A549 (cell line): Measurements from ENCODE around the gene GFAP. TPM values are rescaled to one million over a fixed set of nuclear protein-coding genes. Genes with fewer than 3 reads are reported as not detected.

ENCODE experiments used
- ATAC-seq, 2 experiments: fragments of 200-7000 bp in 1 of 2; fragments of >200 bp in 1 of 2; cut with Nextera tagmentation in 1 of 2; cut with Tn5 transposase in 1 of 2; 3 replicates each; pipeline versions ENCODE4 v1.8.0 to v1.9.1; 2018 to 2020; ENCODE audit warnings: mild to moderate bottlenecking in 1 of 2, moderate library complexity in 1 of 2
- CTCF ChIA-PET: fragments of 300-600 bp; sonication (Branson Sonifier 250); formaldehyde crosslinking; extraction: SDS; loops from one replicate; lab custom pipeline; 2021; ENCODE audit warnings: antibody characterized with exemption, inconsistent platforms; lab: Yijun Ruan, JAX
- POLR2A ChIA-PET: fragments of 350-600 bp; formaldehyde crosslinking; extraction: SDS; loops from one replicate; lab custom pipeline; 2021; ENCODE audit warnings: antibody characterized with exemption, inconsistent platforms; lab: Yijun Ruan, JAX
- DNase-seq, 2 experiments: peaks; one replicate each; pipeline versions ENCODE4 v3.0.0 to v3.0.0-alpha.2; 2011 to 2016; ENCODE audit warnings: low read depth in 1 of 2, low spot score in 1 of 2
- FAIRE-seq: peaks from 2 replicates; lab custom pipeline; 2011; peaks lifted over from hg19 to GRCh38; lab: Jason Lieb, UNC
- H3K27ac ChIP-seq, 2 experiments: fragments of >200 bp; sonication (Bioruptor Twin); formaldehyde crosslinking; 3 replicates each; pipeline ENCODE4 v1.5.1; 2016 to 2017
- H3K4me1 ChIP-seq: fragments of >200 bp; sonication (Bioruptor Twin); formaldehyde crosslinking; 3 replicates; pipeline ENCODE4 v1.6.1; 2016
- H3K4me2 ChIP-seq: fragments of >200 bp; sonication (Bioruptor Twin); formaldehyde crosslinking; 3 replicates; pipeline ENCODE4 v1.6.1; 2016
- H3K4me3 ChIP-seq: fragments of >200 bp; sonication (Bioruptor Twin); formaldehyde crosslinking; 3 replicates; pipeline ENCODE4 v1.5.1; 2016
- H3K9me3 ChIP-seq: fragments of >200 bp; sonication (Bioruptor Twin); formaldehyde crosslinking; 3 replicates; pipeline ENCODE4 v1.6.1; 2016
- CEBPB ChIP-seq, 2 experiments: fragments of >200 bp in 1 of 2; sonication (Bioruptor Twin) in 1 of 2; formaldehyde crosslinking in 1 of 2; IDR thresholded peaks; 2 replicates each; pipeline ENCODE4 v1.6.1; 2012 to 2016
- CHD2 ChIP-seq: fragments of 150-350 bp; IDR thresholded peaks from 2 replicates; pipeline ENCODE4 v1.6.1; 2014; ENCODE audit warnings: low read length; ENCODE audit not compliant: partially characterized antibody
- CHD4 ChIP-seq: fragments of 200-600 bp; sonication (generic); IDR thresholded peaks from 2 replicates; pipeline ENCODE4 v1.6.1; 2016; ENCODE audit warnings: antibody characterized with exemption, mild to moderate bottlenecking, borderline replicate concordance
- E2F6 ChIP-seq: IDR thresholded peaks from 2 replicates; pipeline ENCODE4 v1.6.1; 2012; ENCODE audit warnings: low read depth, borderline replicate concordance
- ELK1 ChIP-seq: fragments of 150-350 bp; IDR thresholded peaks from 2 replicates; pipeline ENCODE4 v1.6.1; 2014; ENCODE audit warnings: low read depth, mild to moderate bottlenecking, low read length
- ESRRA ChIP-seq: fragments of 150-350 bp; IDR thresholded peaks from 2 replicates; pipeline ENCODE4 v1.6.1; 2014; ENCODE audit warnings: mild to moderate bottlenecking, low read length, borderline replicate concordance
- GATA3 ChIP-seq: IDR thresholded peaks from 2 replicates; pipeline ENCODE4 v1.6.1; 2012; ENCODE audit warnings: borderline replicate concordance
- HDAC2 ChIP-seq: fragments of 200-600 bp; sonication (generic); IDR thresholded peaks from 2 replicates; pipeline ENCODE4 v1.6.1; 2016
- HOXA7 ChIP-seq: fragments of 250-450 bp; sonication (Bioruptor Pico); IDR thresholded peaks from 2 replicates; pipeline ENCODE4 v1.5.0; 2020; ENCODE audit warnings: mild to moderate bottlenecking, moderate library complexity
- HOXB5 ChIP-seq: fragments of 250-450 bp; sonication (Bioruptor Pico); IDR thresholded peaks from 2 replicates; pipeline ENCODE4 v1.5.0; 2020; ENCODE audit warnings: mild to moderate bottlenecking, moderate library complexity
- KDM5A ChIP-seq: fragments of 200-600 bp; sonication (generic); IDR thresholded peaks from 2 replicates; pipeline ENCODE4 v1.6.1; 2016; ENCODE audit warnings: antibody characterized with exemption, mild to moderate bottlenecking
- MAFK ChIP-seq: fragments of 450-650 bp; IDR thresholded peaks from 2 replicates; pipeline ENCODE4 v1.6.1; 2014; ENCODE audit not compliant: partially characterized antibody
- MAX ChIP-seq: IDR thresholded peaks from 2 replicates; pipeline ENCODE4 v1.6.1; 2012
- MYC ChIP-seq: IDR thresholded peaks from 2 replicates; pipeline ENCODE4 v1.6.1; 2012; ENCODE audit warnings: mild to moderate bottlenecking, inconsistent platforms, low read length, improper control_type of control experiment, borderline replicate concordance
- NPAS2 ChIP-seq: fragments of 250-450 bp; sonication (Bioruptor Pico); IDR thresholded peaks from 2 replicates; pipeline ENCODE4 v1.8.0; 2022; ENCODE audit warnings: mild to moderate bottlenecking, moderate library complexity, borderline replicate concordance
- PBX3 ChIP-seq: IDR thresholded peaks from 2 replicates; pipeline ENCODE4 v1.6.1; 2012
- PHF8 ChIP-seq: fragments of 200-600 bp; sonication (generic); IDR thresholded peaks from 2 replicates; pipeline ENCODE4 v1.6.1; 2016; ENCODE audit warnings: low read depth, mild to moderate bottlenecking, antibody characterized with exemption, moderate library complexity, borderline replicate concordance
- POLR2A ChIP-seq: IDR thresholded peaks from 2 replicates; pipeline ENCODE4 v1.6.1; 2012; ENCODE audit warnings: mild to moderate bottlenecking, low read length
- RAD21 ChIP-seq, 2 experiments: fragments of >200 bp in 1 of 2; sonication (Bioruptor Twin) in 1 of 2; formaldehyde crosslinking in 1 of 2; IDR thresholded peaks in 1 of 2; conservative IDR thresholded peaks in 1 of 2; 2 replicates in 1 of 2; 3 replicates in 1 of 2; pipeline ENCODE4 v1.6.1; 2012 to 2018; ENCODE audit warnings: inconsistent platforms in 1 of 2
- REST ChIP-seq: fragments of 200-600 bp; sonication (generic); IDR thresholded peaks from 2 replicates; pipeline ENCODE4 v1.6.1; 2016; ENCODE audit warnings: antibody characterized with exemption, mild to moderate bottlenecking, moderate library complexity
- RNF2 ChIP-seq: fragments of 200-600 bp; sonication (generic); IDR thresholded peaks from 2 replicates; pipeline ENCODE4 v1.6.1; 2016; ENCODE audit warnings: low read depth, mild to moderate bottlenecking, antibody characterized with exemption, moderate library complexity, borderline replicate concordance
- TFCP2L1 ChIP-seq: fragments of 250-450 bp; sonication (Bioruptor Pico); IDR thresholded peaks from 2 replicates; pipeline ENCODE4 v1.5.0; 2021; ENCODE audit warnings: mild to moderate bottlenecking
- ZC3H11A ChIP-seq: fragments of 450-650 bp; IDR thresholded peaks from 2 replicates; pipeline ENCODE4 v1.6.1; 2014; ENCODE audit warnings: antibody characterized with exemption, mild to moderate bottlenecking
- ZNF302 ChIP-seq: fragments of 250-450 bp; sonication (Bioruptor Pico); IDR thresholded peaks from 2 replicates; pipeline ENCODE4 v1.9.0; 2021; ENCODE audit warnings: inconsistent platforms, mild to moderate bottlenecking, moderate library complexity
- ZSCAN20 ChIP-seq: fragments of 250-450 bp; sonication (Bioruptor Pico); IDR thresholded peaks from 2 replicates; pipeline ENCODE4 v1.8.0; 2022; ENCODE audit warnings: mild to moderate bottlenecking, moderate library complexity
- WGBS: methylation state at CpG from one replicate; pipeline ENCODE4 v1.1.6; 2017; ENCODE audit errors: missing lambda C conversion rate; 5-methylcytosine and 5-hydroxymethylcytosine counted together
- polyA plus RNA-seq, 4 experiments: library from polyadenylated mRNA; depleted of rRNA in 3 of 4; stranded (reverse); fragments of >200 nt; fragmentation: RNase III in 1 of 4; extraction: RNeasy Plus Mini Kit Qiagen cat#74134 plus additional on column Dnase treatment in 1 of 4; gene quantifications; 2 replicates in 3 of 4; 3 replicates in 1 of 4; pipeline ENCODE4 v1.2.3, GENCODE V29; 2011 to 2017

GFAP gene
- polyA plus RNA-seq, 2 of the 4 experiments (the other 2 are of a cell fraction): 1.5 to 1.8 TPM

- TF ChIP-seq MYC (no peak), REST (no peak), HDAC2 (no peak), NPAS2 (CRISPR knock-in tag) (no peak), ZNF302 (CRISPR knock-in tag) (no peak), ZC3H11A (no peak), HOXA7 (CRISPR knock-in tag) (no peak), ELK1 (no peak)
Observed at GRCh38 chr17:44892250-44892649, 23.1 kb downstream of the GFAP start (continued).

GRCh38 chr17:44889003-44889402 lies 26.3 kb downstream of the GFAP start:
- CTCF ChIA-PET: interaction anchor here (0.5 to 18.5 kb wide), 5 partner anchors 6 to 442 kb away, joined by 3 to 223 read pairs (median 6); no protein-coding TSS in a partner anchor
- POLR2A ChIA-PET: no interaction called here
- ATAC-seq (no peak), FAIRE-seq (no peak), DNase-seq (no peak)
- no peaks in the 10 kb centered on the region for H3K9me3 ChIP-seq
- H3K4me1 ChIP-seq: peaks cover 24% of the 10 kb centered on the region
- TF ChIP-seq TFCP2L1 (CRISPR knock-in tag): no peak
- peak; percentile 63; the same call in 1 of the 2 replicates for TF ChIP-seq ESRRA
- peak in 1 of 2 experiments; percentile 63; a peak in 2 of 4 replicates for TF ChIP-seq CEBPB (IDR thresholded peaks at IDR 0.05)
- no peak overlapping the region for H3K27ac ChIP-seq
- 79% methylated on average over 7 of the region's 7 CpGs for WGBS
- no peak overlapping the region for H3K4me2 ChIP-seq
- no peak overlapping the region for H3K4me3 ChIP-seq

GRCh38 chr17:44887971-44888954 lies 27.0 kb downstream of the GFAP start:
- 84% methylated on average over 10 of the region's 10 CpGs for WGBS
- H3K9me3 ChIP-seq: no peaks in the 10 kb centered on the region
- POLR2A ChIA-PET: no interaction called here
- H3K4me1 ChIP-seq: peaks cover 24% of the 10 kb centered on the region
- no peak overlapping the region for H3K4me2 ChIP-seq
- CTCF ChIA-PET: interaction anchor here (12.2 to 45.1 kb wide), 3 partner anchors 6 to 112 kb away, joined by 223 to 1787 read pairs (median 223); partner anchors contain the start of gene EFTUD2
- no peak for FAIRE-seq
- no peak for DNase-seq
- no peak; a peak in 1 of 6 replicates for ATAC-seq
- H3K27ac ChIP-seq: no peak overlapping the region
- TF ChIP-seq E2F6: no peak
- TF ChIP-seq HOXA7 (CRISPR knock-in tag): no peak
- no peak for TF ChIP-seq GATA3
- TF ChIP-seq CHD2: no peak
- TF ChIP-seq RAD21 (conservative IDR thresholded peaks at IDR 0.05 in 1 of 2, IDR thresholded peaks at IDR 0.05 in 1 of 2): no peak
- no peak for TF ChIP-seq RNF2
- TF ChIP-seq POLR2A: no peak
- TF ChIP-seq MAX: no peak
- TF ChIP-seq CEBPB (IDR thresholded peaks at IDR 0.05): no peak
- no peak for TF ChIP-seq ESRRA
- no peak for TF ChIP-seq PBX3
- TF ChIP-seq HOXB5 (CRISPR knock-in tag): no peak
- TF ChIP-seq PHF8: no peak
- no peak for TF ChIP-seq ZSCAN20
- no peak for TF ChIP-seq CHD4
- no peak for TF ChIP-seq MAFK
- no peak for TF ChIP-seq KDM5A
- H3K4me3 ChIP-seq: no peak overlapping the region
